ENCODE measurements around the gene ZFYVE26. TPM values are rescaled to one million over a fixed set of nuclear protein-coding genes. Genes with fewer than 3 reads are reported as not detected.

The ZFYVE26 gene
- total and polyA plus RNA-seq, 12 donors: 6.6 to 33.6 (median 22.1) TPM

DNA sequence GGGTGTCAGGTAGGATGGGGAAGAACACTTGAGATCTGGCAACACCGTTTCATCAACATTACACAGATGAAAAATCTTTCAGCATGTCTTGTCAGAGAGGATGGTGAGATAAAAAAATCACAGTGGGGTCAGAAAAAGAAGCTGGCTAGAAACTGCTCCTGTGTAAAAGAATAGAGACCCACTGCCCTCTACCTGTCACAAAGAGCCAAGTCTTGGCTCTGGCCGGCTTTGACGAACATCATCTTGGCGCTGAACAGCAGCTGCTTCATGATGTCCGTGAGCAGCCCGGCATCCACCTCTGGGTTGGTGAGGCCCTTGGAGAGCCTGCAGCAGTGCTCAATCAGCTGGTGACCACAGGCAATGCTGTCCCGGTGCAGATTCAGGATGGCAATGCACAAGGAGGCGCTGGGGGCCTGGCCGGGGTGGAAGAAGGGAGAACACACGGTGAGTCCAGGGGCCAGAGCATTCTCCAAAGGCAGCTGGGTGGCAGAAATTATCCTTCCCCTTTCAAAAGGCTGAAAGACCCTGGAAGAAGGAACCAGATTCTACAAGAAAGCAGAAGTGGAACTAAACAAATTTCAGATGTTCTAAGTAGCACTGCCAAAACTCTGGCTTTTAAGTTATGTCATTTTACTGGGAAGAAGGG, 50.2 kb downstream of the ZFYVE26 start:
- intact Hi-C loops (cut with DNase I): no loop called here

DNA sequence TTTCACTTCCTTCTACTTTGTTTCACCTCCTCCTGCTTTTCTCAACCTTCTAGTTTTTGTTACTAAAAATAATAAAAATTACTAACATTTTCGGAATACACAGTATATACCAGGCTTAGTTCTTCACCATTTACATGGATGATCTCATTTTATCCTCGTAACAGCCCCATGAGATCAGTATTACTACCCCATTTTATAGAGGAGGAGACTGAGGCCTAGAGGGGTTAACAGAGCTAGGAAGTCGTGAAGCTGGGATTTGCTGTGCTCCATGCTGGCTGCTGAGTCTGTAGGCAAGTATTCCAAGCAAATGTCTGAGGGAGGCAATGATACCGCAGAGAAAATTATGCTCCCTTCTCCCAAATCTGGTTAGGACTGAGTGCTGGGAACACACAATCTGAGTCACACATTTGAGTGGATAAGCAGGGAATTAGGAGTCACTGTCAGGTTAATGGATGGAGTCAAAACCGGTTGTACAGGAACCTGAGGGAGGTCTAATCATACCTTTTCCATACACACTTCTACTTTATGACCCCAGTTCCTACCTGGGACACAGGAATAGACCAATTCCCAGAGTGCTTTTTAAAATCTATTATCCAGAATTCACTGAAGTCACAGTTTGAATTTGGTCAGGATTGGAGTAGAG, 51.1 kb downstream of the ZFYVE26 start:
- no peak overlapping the region for H3K27ac ChIP-seq
- H3K27me3 ChIP-seq: no peaks in the 10 kb centered on the region
- 86 to 91% (median 88%) methylated on average over 5 of the region's 5 CpGs for WGBS, 4 donors
- H3K4me1 ChIP-seq (replicated peaks in 1 of 2): no peaks in the 10 kb centered on the region
- no peak overlapping the region for H3K4me3 ChIP-seq
- DNase-seq: no peak
- TF ChIP-seq, protein P1, sequence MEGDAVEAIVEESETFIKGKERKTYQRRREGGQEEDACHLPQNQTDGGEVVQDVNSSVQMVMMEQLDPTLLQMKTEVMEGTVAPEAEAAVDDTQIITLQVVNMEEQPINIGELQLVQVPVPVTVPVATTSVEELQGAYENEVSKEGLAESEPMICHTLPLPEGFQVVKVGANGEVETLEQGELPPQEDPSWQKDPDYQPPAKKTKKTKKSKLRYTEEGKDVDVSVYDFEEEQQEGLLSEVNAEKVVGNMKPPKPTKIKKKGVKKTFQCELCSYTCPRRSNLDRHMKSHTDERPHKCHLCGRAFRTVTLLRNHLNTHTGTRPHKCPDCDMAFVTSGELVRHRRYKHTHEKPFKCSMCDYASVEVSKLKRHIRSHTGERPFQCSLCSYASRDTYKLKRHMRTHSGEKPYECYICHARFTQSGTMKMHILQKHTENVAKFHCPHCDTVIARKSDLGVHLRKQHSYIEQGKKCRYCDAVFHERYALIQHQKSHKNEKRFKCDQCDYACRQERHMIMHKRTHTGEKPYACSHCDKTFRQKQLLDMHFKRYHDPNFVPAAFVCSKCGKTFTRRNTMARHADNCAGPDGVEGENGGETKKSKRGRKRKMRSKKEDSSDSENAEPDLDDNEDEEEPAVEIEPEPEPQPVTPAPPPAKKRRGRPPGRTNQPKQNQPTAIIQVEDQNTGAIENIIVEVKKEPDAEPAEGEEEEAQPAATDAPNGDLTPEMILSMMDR (IDR thresholded peaks at IDR 0.05): no peak
- no peak for TF ChIP-seq POLR2A (IDR thresholded peaks at IDR 0.05)
- no peaks in the 10 kb centered on the region for H3K9me3 ChIP-seq (replicated peaks in 1 of 3)
- intact Hi-C loops (cut with DNase I): no loop called here
- peaks cover 0 to 86% of the 10 kb centered on the region in 2 donors for H3K36me3 ChIP-seq (replicated peaks in 1 of 2)

More for the DNA sequence above, 50.2 kb downstream of the ZFYVE26 start:
- no peaks in the 10 kb centered on the region for H3K27me3 ChIP-seq
- TF ChIP-seq, protein P1 (IDR thresholded peaks at IDR 0.05): no peak
- TF ChIP-seq POLR2A (IDR thresholded peaks at IDR 0.05): no peak
- H3K27ac ChIP-seq: no peak overlapping the region
- no peaks in the 10 kb centered on the region for H3K9me3 ChIP-seq (replicated peaks in 1 of 3)
- peak in 4 of 7 donors; percentile 4 to 19 (median 16) for DNase-seq
- peaks cover 0 to 79% of the 10 kb centered on the region in 2 donors for H3K36me3 ChIP-seq (replicated peaks in 1 of 2)
- H3K4me3 ChIP-seq: no peak overlapping the region
- 70 to 79% (median 71%) methylated on average over 5 to 10 of the region's 10 CpGs for WGBS, 4 donors
- no peaks in the 10 kb centered on the region for H3K4me1 ChIP-seq (replicated peaks in 1 of 2)

DNA sequence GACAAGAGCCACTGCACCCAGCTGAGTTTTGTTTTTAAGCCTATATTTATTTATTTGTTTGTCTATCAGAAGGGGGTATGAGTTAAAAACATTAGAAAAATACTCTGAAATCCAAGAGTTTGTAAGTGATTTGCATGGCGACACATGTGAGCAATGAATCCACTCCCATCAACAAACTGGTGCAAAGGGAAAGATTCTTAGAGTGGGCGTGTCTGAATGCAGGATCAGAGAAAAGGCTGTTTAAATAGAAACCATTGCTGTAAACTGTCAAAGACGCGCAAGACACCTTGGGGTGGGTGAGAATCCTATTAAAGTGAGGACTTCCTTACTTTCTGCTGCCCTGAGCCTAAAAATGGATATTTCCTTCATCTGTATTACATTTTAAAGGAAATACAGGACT, 51.9 kb downstream of the ZFYVE26 start:
- peaks cover 0 to 89% of the 10 kb centered on the region in 2 donors for H3K36me3 ChIP-seq (replicated peaks in 1 of 2)
- H3K27me3 ChIP-seq: no peaks in the 10 kb centered on the region
- H3K9me3 ChIP-seq (replicated peaks in 1 of 3): no peaks in the 10 kb centered on the region
- WGBS, 4 donors: 92 to 96% (median 95%) methylated on average over 4 of the region's 4 CpGs
- no peak for DNase-seq
- H3K4me3 ChIP-seq: no peak overlapping the region
- H3K27ac ChIP-seq: no peak overlapping the region
- TF ChIP-seq, protein P1 (IDR thresholded peaks at IDR 0.05): no peak
- TF ChIP-seq POLR2A (IDR thresholded peaks at IDR 0.05): no peak
- intact Hi-C loops (cut with DNase I): loop anchor here in 1 of 2 donors (5.0 kb wide), 1 partner anchor 1198 kb away; no protein-coding TSS in a partner anchor
- no peaks in the 10 kb centered on the region for H3K4me1 ChIP-seq (replicated peaks in 1 of 2)

DNA sequence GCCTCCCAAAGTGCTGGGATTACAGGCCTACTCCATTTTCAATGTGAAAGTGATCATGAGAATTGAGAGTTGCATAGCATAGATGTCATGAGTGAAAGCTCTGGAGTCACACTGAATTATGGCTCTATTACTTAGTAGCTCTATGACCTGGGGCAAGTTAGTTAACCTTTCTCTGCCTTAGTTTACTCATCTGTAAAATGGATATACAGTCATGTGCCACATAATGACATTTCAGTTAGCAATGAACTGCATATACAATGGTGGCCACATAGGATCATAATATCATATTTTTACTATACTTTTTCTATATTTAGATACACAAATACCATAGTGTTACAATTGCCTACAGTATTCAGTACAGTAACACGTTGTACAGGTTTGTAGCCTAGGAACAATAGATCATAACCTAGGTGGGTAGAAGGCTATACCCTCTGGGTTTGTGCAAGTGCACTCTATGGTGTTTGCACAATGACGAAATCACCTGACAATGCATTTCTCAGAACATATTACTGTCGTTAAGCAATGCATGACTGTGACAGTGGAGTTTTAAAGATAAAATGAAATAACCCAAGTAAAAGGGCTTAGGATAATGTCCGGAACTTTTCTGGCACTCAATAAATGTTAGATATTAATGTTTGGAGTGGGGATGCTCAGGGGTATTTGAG, 53.1 kb downstream of the ZFYVE26 start:
- no peak for DNase-seq
- H3K4me1 ChIP-seq (replicated peaks in 1 of 2): no peaks in the 10 kb centered on the region
- peaks cover 0 to 77% of the 10 kb centered on the region in 2 donors for H3K36me3 ChIP-seq (replicated peaks in 1 of 2)
- TF ChIP-seq, protein P1 (IDR thresholded peaks at IDR 0.05): no peak
- no peak for TF ChIP-seq POLR2A (IDR thresholded peaks at IDR 0.05)
- intact Hi-C loops (cut with DNase I): loop anchor here in 1 of 2 donors (5.0 kb wide), 1 partner anchor 1199 kb away; no protein-coding TSS in a partner anchor
- WGBS, 4 donors: 79 to 91% (median 87%) methylated on average over 4 of the region's 4 CpGs
- H3K4me3 ChIP-seq: no peak overlapping the region
- H3K27ac ChIP-seq: no peak overlapping the region
- no peaks in the 10 kb centered on the region for H3K27me3 ChIP-seq
- no peaks in the 10 kb centered on the region for H3K9me3 ChIP-seq (replicated peaks in 1 of 3)
